Loucy (cell line): ENCODE results near the gene PHYKPL.

Experiments used
- H2AFZ ChIP-seq: fragments of 200-600 bp; sonication (generic); 2 replicates; pipeline ENCODE4 v1.6.0; 2016; ENCODE audit warnings: antibody characterized with exemption, mild to moderate bottlenecking, low read length, moderate library complexity
- H3F3A ChIP-seq: fragments of 200-600 bp; 2 replicates; pipeline ENCODE4 v1.6.0; 2016; ENCODE audit warnings: antibody characterized with exemption, low read depth, mild to moderate bottlenecking
- H3K27me3 ChIP-seq: fragments of 200-600 bp; sonication (generic); 2 replicates; pipeline ENCODE4 v1.6.1; 2014; ENCODE audit warnings: low read length, mild to moderate bottlenecking; ENCODE audit not compliant: insufficient read depth, poor library complexity, severe bottlenecking
- H3K36me3 ChIP-seq: fragments of 200-600 bp; sonication (generic); 2 replicates; pipeline ENCODE4 v1.6.1; 2016; ENCODE audit warnings: low read length; ENCODE audit not compliant: insufficient read depth
- H3K4me1 ChIP-seq: fragments of 200-600 bp; sonication (generic); 2 replicates; pipeline ENCODE4 v1.5.1; 2014; ENCODE audit warnings: low read length, mild to moderate bottlenecking; ENCODE audit not compliant: insufficient read depth, poor library complexity, severe bottlenecking
- H3K4me2 ChIP-seq: fragments of 200-600 bp; sonication (generic); 2 replicates; pipeline ENCODE4 v1.6.0; 2014; ENCODE audit warnings: antibody characterized with exemption, low read length, low read depth, mild to moderate bottlenecking; ENCODE audit not compliant: poor library complexity, severe bottlenecking
- H3K4me3 ChIP-seq: fragments of 200-600 bp; sonication (generic); 2 replicates; pipeline ENCODE4 v1.5.1; 2014; ENCODE audit warnings: low read length, mild to moderate bottlenecking, mixed read lengths; ENCODE audit not compliant: poor library complexity, severe bottlenecking
- H3K79me2 ChIP-seq: fragments of 200-600 bp; sonication (generic); 2 replicates; pipeline ENCODE4 v1.6.1; 2014; ENCODE audit warnings: low read length; ENCODE audit not compliant: insufficient read depth
- H3K9ac ChIP-seq: fragments of 200-600 bp; sonication (generic); 2 replicates; pipeline ENCODE4 v1.6.0; 2014; ENCODE audit warnings: mild to moderate bottlenecking, low read depth, low read length, moderate library complexity; ENCODE audit not compliant: poor library complexity, severe bottlenecking
- H3K9me2 ChIP-seq: fragments of 200-600 bp; sonication (generic); replicated peaks from 2 replicates; pipeline ENCODE4 v1.6.1; 2016; ENCODE audit warnings: low read depth, low read length, mixed read lengths
- H3K9me3 ChIP-seq: fragments of 200-600 bp; sonication (generic); 2 replicates; pipeline ENCODE4 v1.6.1; 2014; ENCODE audit warnings: mild to moderate bottlenecking, antibody characterized with exemption, low read length, low read depth; ENCODE audit not compliant: insufficient read depth
- H4K20me1 ChIP-seq: fragments of 200-600 bp; sonication (generic); 2 replicates; pipeline ENCODE4 v1.6.0; 2014; ENCODE audit warnings: antibody characterized with exemption, low read length, mild to moderate bottlenecking; ENCODE audit not compliant: insufficient read depth, poor library complexity, severe bottlenecking
- CTCF ChIP-seq: fragments of 200-600 bp; sonication (generic); conservative IDR thresholded peaks from 2 replicates; pipeline ENCODE4 v1.5.1; 2014; ENCODE audit warnings: mild to moderate bottlenecking, antibody characterized with exemption, low read length
- EZH2phosphoT487 ChIP-seq: fragments of 200-600 bp; IDR thresholded peaks from 2 replicates; pipeline ENCODE4 v1.6.1; 2018; ENCODE audit warnings: antibody characterized with exemption, mild to moderate bottlenecking, moderate library complexity, borderline replicate concordance

Gene PHYKPL

GRCh38 chr5:178196986-178197385, 35.6 kb downstream of the PHYKPL start:
- no peak overlapping the region for H3K9ac ChIP-seq
- H3K79me2 ChIP-seq, result no peaks in the 10 kb centered on the region
- H4K20me1 ChIP-seq, result no peaks in the 10 kb centered on the region
- H3K36me3 ChIP-seq, result no peaks in the 10 kb centered on the region
- TF ChIP-seq CTCF, result no peak; the same call in 1 of the 2 replicates
- TF ChIP-seq EZH2phosphoT487, result no peak
- H3K4me3 ChIP-seq, result no peak overlapping the region
- H3F3A ChIP-seq, result no peaks in the 10 kb centered on the region
- H3K9me3 ChIP-seq, result no peaks in the 10 kb centered on the region
- H3K4me1 ChIP-seq, result peaks cover 19% of the 10 kb centered on the region
- H2AFZ ChIP-seq, result no peak overlapping the region
- H3K9me2 ChIP-seq, result no peaks in the 10 kb centered on the region
- H3K4me2 ChIP-seq, result no peak overlapping the region
- H3K27me3 ChIP-seq, result no peaks in the 10 kb centered on the region

DNA sequence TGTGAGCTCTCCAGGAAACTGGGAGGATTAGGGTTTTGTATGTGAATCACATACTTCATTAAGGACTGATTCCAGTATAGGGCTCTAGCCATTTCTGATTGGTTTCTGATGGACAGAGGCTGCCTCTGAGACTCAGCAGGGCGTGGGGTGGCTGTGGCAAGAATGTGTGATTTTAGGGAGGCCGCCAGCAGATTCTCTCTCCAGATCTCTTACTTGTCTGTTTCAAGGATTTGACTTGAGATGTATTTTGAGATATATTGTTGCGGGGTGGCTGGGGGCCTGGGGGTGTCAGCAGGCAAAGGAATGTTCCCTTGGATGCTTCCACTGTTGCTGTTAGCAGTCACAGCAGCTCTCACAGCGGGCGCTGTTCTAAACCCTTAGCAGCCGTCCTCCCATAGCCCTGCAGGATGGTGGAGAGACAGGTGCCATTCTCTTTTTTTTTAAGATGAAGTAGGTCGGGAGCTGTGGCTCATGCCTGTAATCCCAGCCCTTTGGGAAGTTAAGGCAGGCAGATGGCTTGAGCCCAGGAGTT, 36.3 kb downstream of the PHYKPL start:
- Histone ChIP-seq H4K20me1 (no peaks in the 10 kb centered on the region), H2AFZ (no peak overlapping the region), H3K9me3 (no peaks in the 10 kb centered on the region), H3K9ac (no peak overlapping the region), H3K9me2 (no peaks in the 10 kb centered on the region), H3K4me1 (peaks cover 17% of the 10 kb centered on the region), H3F3A (no peaks in the 10 kb centered on the region), H3K27me3 (no peaks in the 10 kb centered on the region), H3K79me2 (no peaks in the 10 kb centered on the region), H3K36me3 (no peaks in the 10 kb centered on the region), H3K4me3 (no peak overlapping the region), H3K4me2 (no peak overlapping the region)
- TF ChIP-seq CTCF (no peak), EZH2phosphoT487 (no peak)

- TF ChIP-seq EZH2phosphoT487 (no peak), CTCF (no peak)
- H3K4me3 ChIP-seq, result peak overlapping the region; percentile 43
- H3K79me2 ChIP-seq, result no peaks in the 10 kb centered on the region
- no peaks in the 10 kb centered on the region for H3K36me3 ChIP-seq
- no peaks in the 10 kb centered on the region for H3K9me2 ChIP-seq
- H3K4me1 ChIP-seq, result peaks cover 17% of the 10 kb centered on the region
- peak overlapping the region; percentile 76 for H3K4me2 ChIP-seq
- no peaks in the 10 kb centered on the region for H3K9me3 ChIP-seq
- no peaks in the 10 kb centered on the region for H3K27me3 ChIP-seq
- H3K9ac ChIP-seq, result peak overlapping the region; percentile 59
- no peaks in the 10 kb centered on the region for H4K20me1 ChIP-seq
- peak overlapping the region; percentile 86 for H2AFZ ChIP-seq
- no peaks in the 10 kb centered on the region for H3F3A ChIP-seq
Observed at GRCh38 chr5:178194026-178194425, 38.6 kb downstream of the PHYKPL start.
